Mucosa of descending colon (tissue), 3 donors: Measurements from ENCODE around the gene FRAS1. TPM values are rescaled to one million over a fixed set of nuclear protein-coding genes. Genes with fewer than 3 reads are reported as not detected.
A peak's percentile ranks its signal among the peaks of the same experiment; 100 is the strongest.
"Not testable (repeated sequence)": the region's sequence is repeated elsewhere in the genome, so short reads cannot be mapped to it uniquely, and the experiment has no call there.

Source experiments
- ATAC-seq: fragments of 200-7000 bp; cut with Tn5 transposase; one replicate; pipeline ENCODE4 v1.9.1; 2020; ENCODE audit warnings: mild to moderate bottlenecking, moderate library complexity
- DNase-seq, 3 donors: peaks; one replicate each; pipeline ENCODE4 v3.0.0-alpha.2; 2020
- H3K36me3 ChIP-seq: fragments of 200-600 bp; one replicate; pipeline ENCODE4 v1.8.0; 2021; ENCODE audit warnings: low read depth, mild to moderate bottlenecking
- H3K4me1 ChIP-seq: fragments of 200-600 bp; one replicate; pipeline ENCODE4 v1.8.0; 2021; ENCODE audit warnings: low read depth, mild to moderate bottlenecking
- H3K4me3 ChIP-seq: fragments of 200-600 bp; one replicate; pipeline ENCODE4 v1.8.0; 2021; ENCODE audit warnings: mild to moderate bottlenecking
- H3K9me3 ChIP-seq: fragments of 200-600 bp; one replicate; pipeline ENCODE4 v1.8.0; 2021; ENCODE audit warnings: mild to moderate bottlenecking
- CTCF ChIP-seq: fragments of 200-600 bp; IDR thresholded peaks from one replicate; pipeline ENCODE4 v1.8.0; 2022; ENCODE audit warnings: antibody characterized with exemption, mild to moderate bottlenecking
- intact Hi-C, 2 donors: fragments of 100-400 bp; cut with DNase I in 1 of 2; cut with micrococcal nuclease in 1 of 2; formaldehyde crosslinking; loops; one replicate each; pipeline versions ENCODE4 v1.11.0 to v1.11.1; 2022; cut with DNase I, micrococcal nuclease
- total RNA-seq, 3 donors: library from RNA; stranded (reverse); fragmentation: NEBNext Ultra II Directional in 2 of 3; extraction: Animal tissue kit (Norgen Biotek cat#: 25700) in 2 of 3; gene quantifications; one replicate each; pipeline versions ENCODE4 v1.2.1 to v1.2.4, GENCODE V29; 2021 to 2023
- donor health status: DM: no; HTN: no; CAD: no; lungs with moderate emphysema.
- donor health status: DM: no; HTN: no; CAD: no.
- donor health status: DM: no; HTN: yes; CAD: no.

FRAS1 gene
- total RNA-seq, 3 donors from 2014 or later = 1.2 to 9.3 (median 2.2) TPM

- peak in 1 of 3 donors; percentile 4 for DNase-seq
- ATAC-seq = no peak
- H3K4me3 ChIP-seq = no peak overlapping the region
- TF ChIP-seq CTCF = no peak
- no peaks in the 10 kb centered on the region for H3K9me3 ChIP-seq
- H3K36me3 ChIP-seq = no peaks in the 10 kb centered on the region
- intact Hi-C loops = no loop called here
- H3K4me1 ChIP-seq = no peaks in the 10 kb centered on the region
Measured at GRCh38 chr4:78079726-78080430, 22.8 kb downstream of the FRAS1 start.

- Histone ChIP-seq H3K4me3 (no peak overlapping the region), H3K4me1 (no peaks in the 10 kb centered on the region), H3K9me3 (no peaks in the 10 kb centered on the region), H3K36me3 (no peaks in the 10 kb centered on the region)
- DNase-seq (no peak), ATAC-seq (no peak)
- intact Hi-C loops = no loop called here
- no peak for TF ChIP-seq CTCF
Measured at GRCh38 chr4:78081541-78081940, 24.4 kb downstream of the FRAS1 start.

- H3K9me3 ChIP-seq = no peaks in the 10 kb centered on the region
- no peaks in the 10 kb centered on the region for H3K4me1 ChIP-seq
- no peak for TF ChIP-seq CTCF
- intact Hi-C loops = no loop called here
- ATAC-seq = no peak
- no peaks in the 10 kb centered on the region for H3K36me3 ChIP-seq
- DNase-seq = no peak
- H3K4me3 ChIP-seq = no peak overlapping the region
Measured at GRCh38 chr4:78083035-78083434, 25.9 kb downstream of the FRAS1 start.

- TF ChIP-seq CTCF = no peak
- no peaks in the 10 kb centered on the region for H3K9me3 ChIP-seq
Measured at GRCh38 chr4:78091534-78091933, 34.4 kb downstream of the FRAS1 start.

GRCh38 chr4:78092350-78092749 is 35.2 kb downstream of the FRAS1 start:
- H3K9me3 ChIP-seq, intact Hi-C loops, H3K4me1 ChIP-seq, H3K36me3 ChIP-seq, H3K4me3 ChIP-seq, ATAC-seq, DNase-seq: not testable (repeated sequence)

More at GRCh38 chr4:78091534-78091933, 34.4 kb downstream of the FRAS1 start:
- Histone ChIP-seq H3K36me3 (no peaks in the 10 kb centered on the region), H3K4me1 (no peaks in the 10 kb centered on the region), H3K4me3 (no peak overlapping the region)
- ATAC-seq = no peak
- intact Hi-C loops = no loop called here
- DNase-seq = no peak

GRCh38 chr4:78092850-78093249 is 35.7 kb downstream of the FRAS1 start:
- DNase-seq = no peak
- intact Hi-C loops = no loop called here

More at GRCh38 chr4:78092850-78093249, 35.7 kb downstream of the FRAS1 start:
- Histone ChIP-seq H3K4me1 (no peaks in the 10 kb centered on the region), H3K4me3 (no peak overlapping the region), H3K9me3 (peaks cover under 1% of the 10 kb centered on the region), H3K36me3 (no peaks in the 10 kb centered on the region)
- no peak for TF ChIP-seq CTCF
- no peak for ATAC-seq
